ENCODE data around the gene GNG14. TPM values are rescaled to one million over a fixed set of nuclear protein-coding genes. Genes with fewer than 3 reads are reported as not detected.

The GNG14 gene
- total and polyA plus RNA-seq, 2 of the 13 experiments (the other 11 are each of a cell fraction or from before 2014, with no cell fraction given) = not detected

DNA sequence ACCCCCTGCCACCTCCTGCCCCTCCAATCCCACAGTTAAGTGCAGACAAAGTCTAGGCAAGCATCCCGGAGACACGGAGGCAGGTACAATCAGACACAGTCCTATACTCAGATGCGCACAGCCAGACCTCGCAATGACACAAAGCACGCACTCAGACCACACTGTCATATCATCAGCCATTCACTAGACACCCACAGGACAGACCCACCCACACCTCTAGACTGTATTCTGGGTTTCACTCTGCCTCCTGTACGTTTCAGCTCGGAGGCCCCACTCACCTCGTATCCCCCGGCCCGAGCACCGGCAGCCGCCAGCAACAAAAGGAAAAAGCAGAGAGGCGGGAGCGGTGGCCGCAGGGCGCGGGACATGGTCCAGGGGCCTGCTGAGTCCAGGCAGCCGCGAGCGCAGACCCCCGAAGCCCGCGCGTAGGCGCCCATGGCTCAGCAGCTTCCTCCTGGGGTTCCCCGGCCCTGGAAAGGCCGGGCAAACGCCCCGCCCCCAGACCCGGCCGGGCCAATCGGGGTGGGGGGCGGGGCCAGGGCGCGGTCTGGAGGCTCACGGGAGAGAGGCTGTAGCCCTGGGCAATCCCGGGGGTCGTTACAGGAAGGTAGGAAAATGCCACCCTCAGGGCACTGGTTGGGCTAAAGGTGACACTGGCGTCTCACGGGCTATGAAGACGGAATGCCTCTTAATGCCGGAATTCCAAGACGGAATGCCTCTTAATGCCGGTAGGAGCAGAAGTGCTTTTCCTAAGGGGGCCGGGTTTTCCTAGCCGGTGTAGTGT lies 21.3 kb upstream of the GNG14 start, which contains the start of the genes MAN2B1 and WDR83 (continued):
- TF ChIP-seq ZMYM2 (CRISPR knock-in tag; IDR thresholded peaks at IDR 0.05) (no peak), NFATC3 (CRISPR knock-in tag; IDR thresholded peaks at IDR 0.05) (no peak), ZNF383 (CRISPR knock-in tag; IDR thresholded peaks at IDR 0.05; ENCODE audit: borderline replicate concordance) (no peak), PAF1 (CRISPR knock-in tag; IDR thresholded peaks at IDR 0.05) (no peak), POLR2A (IDR thresholded peaks at IDR 0.05; ENCODE audit: insufficient read depth in 1 of 2, low read depth in 2 of 2, low read length in 2 of 2) (peak in 1 of 2 experiments; percentile 31; a peak in 2 of 4 replicates), CENPT (CRISPR knock-in tag; IDR thresholded peaks at IDR 0.05; ENCODE audit: low read depth) (no peak), LCORL (IDR thresholded peaks at IDR 0.05) (no peak), LCORL (CRISPR knock-in tag; IDR thresholded peaks at IDR 0.05) (no peak), HOXA5 (CRISPR knock-in tag; IDR thresholded peaks at IDR 0.05) (peak; percentile 70), KDM2A (CRISPR knock-in tag; IDR thresholded peaks at IDR 0.05; ENCODE audit: borderline replicate concordance, low read depth) (peak; percentile 71; the same call in 1 of the 2 replicates), ZC3H4 (CRISPR knock-in tag; IDR thresholded peaks at IDR 0.05; ENCODE audit: borderline replicate concordance) (no peak), YEATS2 (CRISPR knock-in tag; IDR thresholded peaks at IDR 0.05; ENCODE audit: borderline replicate concordance) (peak; percentile 58; the same call in 1 of the 2 replicates), TSC22D2 (CRISPR knock-in tag; IDR thresholded peaks at IDR 0.05; ENCODE audit: borderline replicate concordance) (no peak), REXO4 (CRISPR knock-in tag; IDR thresholded peaks at IDR 0.05; ENCODE audit: borderline replicate concordance) (no peak), SMAD1 (CRISPR knock-in tag; IDR thresholded peaks at IDR 0.05; ENCODE audit: borderline replicate concordance, low read depth) (no peak), ZNF558 (CRISPR knock-in tag; IDR thresholded peaks at IDR 0.05; ENCODE audit: borderline replicate concordance) (no peak), ZFY (CRISPR knock-in tag; IDR thresholded peaks at IDR 0.05) (peak; percentile 81), NFIC (IDR thresholded peaks at IDR 0.05; ENCODE audit: low read length) (no peak), HMG20A (CRISPR knock-in tag; IDR thresholded peaks at IDR 0.05; ENCODE audit: borderline replicate concordance) (no peak), ATF7-NPFF (CRISPR knock-in tag; IDR thresholded peaks at IDR 0.05; ENCODE audit: low read depth) (no peak), PPARG (CRISPR knock-in tag; conservative IDR thresholded peaks at IDR 0.05) (no peak)
- TF ChIP-seq, protein P1, sequence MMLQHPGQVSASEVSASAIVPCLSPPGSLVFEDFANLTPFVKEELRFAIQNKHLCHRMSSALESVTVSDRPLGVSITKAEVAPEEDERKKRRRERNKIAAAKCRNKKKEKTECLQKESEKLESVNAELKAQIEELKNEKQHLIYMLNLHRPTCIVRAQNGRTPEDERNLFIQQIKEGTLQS (CRISPR knock-in tag; IDR thresholded peaks at IDR 0.05) = no peak
- TF ChIP-seq, protein P2, sequence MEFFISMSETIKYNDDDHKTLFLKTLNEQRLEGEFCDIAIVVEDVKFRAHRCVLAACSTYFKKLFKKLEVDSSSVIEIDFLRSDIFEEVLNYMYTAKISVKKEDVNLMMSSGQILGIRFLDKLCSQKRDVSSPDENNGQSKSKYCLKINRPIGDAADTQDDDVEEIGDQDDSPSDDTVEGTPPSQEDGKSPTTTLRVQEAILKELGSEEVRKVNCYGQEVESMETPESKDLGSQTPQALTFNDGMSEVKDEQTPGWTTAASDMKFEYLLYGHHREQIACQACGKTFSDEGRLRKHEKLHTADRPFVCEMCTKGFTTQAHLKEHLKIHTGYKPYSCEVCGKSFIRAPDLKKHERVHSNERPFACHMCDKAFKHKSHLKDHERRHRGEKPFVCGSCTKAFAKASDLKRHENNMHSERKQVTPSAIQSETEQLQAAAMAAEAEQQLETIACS (CRISPR knock-in tag; IDR thresholded peaks at IDR 0.05) = 0 out of 2 replicates have a peak, but pooled peaks have one; percentile 23
- TF ChIP-seq, protein P3, sequence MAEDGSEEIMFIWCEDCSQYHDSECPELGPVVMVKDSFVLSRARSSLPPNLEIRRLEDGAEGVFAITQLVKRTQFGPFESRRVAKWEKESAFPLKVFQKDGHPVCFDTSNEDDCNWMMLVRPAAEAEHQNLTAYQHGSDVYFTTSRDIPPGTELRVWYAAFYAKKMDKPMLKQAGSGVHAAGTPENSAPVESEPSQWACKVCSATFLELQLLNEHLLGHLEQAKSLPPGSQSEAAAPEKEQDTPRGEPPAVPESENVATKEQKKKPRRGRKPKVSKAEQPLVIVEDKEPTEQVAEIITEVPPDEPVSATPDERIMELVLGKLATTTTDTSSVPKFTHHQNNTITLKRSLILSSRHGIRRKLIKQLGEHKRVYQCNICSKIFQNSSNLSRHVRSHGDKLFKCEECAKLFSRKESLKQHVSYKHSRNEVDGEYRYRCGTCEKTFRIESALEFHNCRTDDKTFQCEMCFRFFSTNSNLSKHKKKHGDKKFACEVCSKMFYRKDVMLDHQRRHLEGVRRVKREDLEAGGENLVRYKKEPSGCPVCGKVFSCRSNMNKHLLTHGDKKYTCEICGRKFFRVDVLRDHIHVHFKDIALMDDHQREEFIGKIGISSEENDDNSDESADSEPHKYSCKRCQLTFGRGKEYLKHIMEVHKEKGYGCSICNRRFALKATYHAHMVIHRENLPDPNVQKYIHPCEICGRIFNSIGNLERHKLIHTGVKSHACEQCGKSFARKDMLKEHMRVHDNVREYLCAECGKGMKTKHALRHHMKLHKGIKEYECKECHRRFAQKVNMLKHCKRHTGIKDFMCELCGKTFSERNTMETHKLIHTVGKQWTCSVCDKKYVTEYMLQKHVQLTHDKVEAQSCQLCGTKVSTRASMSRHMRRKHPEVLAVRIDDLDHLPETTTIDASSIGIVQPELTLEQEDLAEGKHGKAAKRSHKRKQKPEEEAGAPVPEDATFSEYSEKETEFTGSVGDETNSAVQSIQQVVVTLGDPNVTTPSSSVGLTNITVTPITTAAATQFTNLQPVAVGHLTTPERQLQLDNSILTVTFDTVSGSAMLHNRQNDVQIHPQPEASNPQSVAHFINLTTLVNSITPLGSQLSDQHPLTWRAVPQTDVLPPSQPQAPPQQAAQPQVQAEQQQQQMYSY (CRISPR knock-in tag; IDR thresholded peaks at IDR 0.05) = no peak
